H1 (cell line): ENCODE results near the gene ATF7. TPM values are rescaled to one million over a fixed set of nuclear protein-coding genes. Genes with fewer than 3 reads are reported as not detected.
"Not testable (repeated sequence)": the region's sequence is repeated elsewhere in the genome, so short reads cannot be mapped to it uniquely, and the experiment has no call there.

Source experiments
- CTCF ChIA-PET: fragments of 300-600 bp; sonication (Branson Sonifier 250); formaldehyde crosslinking; loops from one replicate; lab custom pipeline; 2021; ENCODE audit not compliant: partially characterized antibody; lab: Charles Lee
- POLR2A ChIA-PET: fragments of 300-600 bp; sonication (Branson Sonifier 250); formaldehyde crosslinking; loops from one replicate; lab custom pipeline; 2021; ENCODE audit warnings: inconsistent platforms; ENCODE audit not compliant: partially characterized antibody; lab: Charles Lee
- DNase-seq, 2 experiments: peaks; one replicate each; pipeline versions ENCODE4 v3.0.0 to v3.0.0-alpha.2; 2010 to 2022; ENCODE audit warnings: low spot score in 2 of 2, low read depth in 1 of 2, mixed read lengths in 1 of 2
- FAIRE-seq: peaks from 2 replicates; lab custom pipeline; 2011; peaks lifted over from hg19 to GRCh38; lab: Jason Lieb, UNC
- H2AFZ ChIP-seq: 2 replicates; pipeline ENCODE4 v1.8.1; 2012; ENCODE audit warnings: low read length, inconsistent platforms
- H2AK5ac ChIP-seq: 2 replicates; pipeline ENCODE4 v1.6.1; 2013; ENCODE audit warnings: low read depth, low read length
- H2BK120ac ChIP-seq: replicated peaks from 2 replicates; pipeline ENCODE3; 2013; ENCODE audit warnings: low read depth, low read length, inconsistent platforms
- H2BK12ac ChIP-seq: 2 replicates; pipeline ENCODE4 v1.6.1; 2013; ENCODE audit warnings: low read depth, low read length
- H2BK15ac ChIP-seq: 2 replicates; pipeline ENCODE4 v1.6.1; 2013; ENCODE audit warnings: low read length
- H2BK20ac ChIP-seq: 2 replicates; pipeline ENCODE4 v1.6.1; 2013; ENCODE audit warnings: low read length
- H2BK5ac ChIP-seq: 2 replicates; pipeline ENCODE4 v1.6.1; 2013; ENCODE audit warnings: low read depth, low read length
- H3K14ac ChIP-seq: 2 replicates; pipeline ENCODE4 v1.6.1; 2013; ENCODE audit warnings: inconsistent platforms; ENCODE audit not compliant: insufficient read length
- H3K18ac ChIP-seq: 2 replicates; pipeline ENCODE4 v1.6.1; 2013; ENCODE audit warnings: low read length; ENCODE audit errors: extremely low read depth
- H3K23ac ChIP-seq: 2 replicates; pipeline ENCODE4 v1.6.1; 2013; ENCODE audit warnings: inconsistent platforms; ENCODE audit not compliant: insufficient read length
- H3K23me2 ChIP-seq: 2 replicates; pipeline ENCODE4 v1.6.1; 2013; ENCODE audit warnings: low read depth, low read length
- H3K27ac ChIP-seq: 2 replicates; pipeline ENCODE4 v1.6.1; 2011; ENCODE audit warnings: low read depth, low read length, inconsistent platforms
- H3K27me3 ChIP-seq, 4 experiments: replicated peaks in 1 of 4; 1 replicate in 1 of 4; 2 replicates in 3 of 4; pipeline versions ENCODE4 v1.6.1 to v1.8.1; 2011 to 2013; ENCODE audit warnings: low read length in 3 of 4, mild to moderate bottlenecking in 3 of 4, inconsistent platforms in 2 of 4, mixed read lengths in 2 of 4, moderate library complexity in 1 of 4; ENCODE audit not compliant: control insufficient read depth in 3 of 4, insufficient read depth in 3 of 4; ENCODE audit errors: extremely low read depth in 1 of 4
- H3K36me3 ChIP-seq, 4 experiments: 2 replicates each; pipeline versions ENCODE4 v1.6.1 to v1.8.1; 2011 to 2013; ENCODE audit warnings: mild to moderate bottlenecking in 4 of 4, low read length in 3 of 4, moderate library complexity in 2 of 4, control low read depth in 1 of 4, inconsistent platforms in 1 of 4; ENCODE audit not compliant: insufficient read depth in 4 of 4, control insufficient read depth in 2 of 4
- H3K4ac ChIP-seq: replicated peaks from 2 replicates; pipeline ENCODE3; 2013; ENCODE audit warnings: low read length, low read depth, mixed read lengths, inconsistent platforms; ENCODE audit not compliant: insufficient read length
- H3K4me1 ChIP-seq, 4 experiments: replicated peaks in 1 of 4; 1 replicate in 1 of 4; 2 replicates in 3 of 4; pipeline versions ENCODE4 v1.6.1 to v1.8.1; 2011 to 2013; ENCODE audit warnings: low read length in 3 of 4, inconsistent platforms in 2 of 4, mixed read lengths in 1 of 4; ENCODE audit not compliant: insufficient read depth in 4 of 4, control insufficient read depth in 3 of 4
- H3K4me2 ChIP-seq, 2 experiments: 2 replicates each; pipeline versions ENCODE4 v1.6.1 to v1.8.1; 2011 to 2013; ENCODE audit warnings: low read depth in 2 of 2, low read length in 2 of 2, control low read depth in 1 of 2, inconsistent platforms in 1 of 2, mild to moderate bottlenecking in 1 of 2; ENCODE audit not compliant: insufficient read depth in 1 of 2
- H3K4me3 ChIP-seq, 4 experiments: fragments of 200-600, 300-600 bp in 1 of 4; sonication (generic), shearing (Covaris generic), sonication (Bioruptor Twin) in 1 of 4; 2 replicates each; pipeline versions ENCODE4 v1.5.1 to v1.8.1; 2011 to 2016; ENCODE audit warnings: low read length in 4 of 4, low read depth in 3 of 4, control low read depth in 2 of 4, inconsistent platforms in 2 of 4, mild to moderate bottlenecking in 2 of 4, mixed read lengths in 1 of 4, moderate library complexity in 1 of 4; ENCODE audit not compliant: insufficient read depth in 2 of 4; ENCODE audit errors: extremely low read depth in 1 of 4
- H3K56ac ChIP-seq: replicated peaks from 2 replicates; pipeline ENCODE3; 2013; ENCODE audit warnings: low read depth, mild to moderate bottlenecking, mixed read lengths, low read length, inconsistent platforms; ENCODE audit not compliant: insufficient read length
- H3K79me1 ChIP-seq: 2 replicates; pipeline ENCODE4 v1.6.1; 2013; ENCODE audit warnings: low read depth, low read length, control low read depth
- H3K79me2 ChIP-seq, 2 experiments: 2 replicates each; pipeline versions ENCODE4 v1.6.1 to v1.8.1; 2012 to 2013; ENCODE audit warnings: low read length in 2 of 2, mild to moderate bottlenecking in 2 of 2, inconsistent platforms in 1 of 2; ENCODE audit not compliant: insufficient read depth in 2 of 2, control insufficient read depth in 1 of 2
- H3K9ac ChIP-seq, 4 experiments: replicated peaks in 1 of 4; 1 replicate in 1 of 4; 2 replicates in 3 of 4; pipeline versions ENCODE4 v1.6.1 to v1.8.1; 2011 to 2013; ENCODE audit warnings: low read depth in 3 of 4, low read length in 3 of 4, control low read depth in 2 of 4, mild to moderate bottlenecking in 2 of 4, moderate library complexity in 2 of 4, inconsistent platforms in 1 of 4; ENCODE audit errors: extremely low read depth in 1 of 4
- H3K9me3 ChIP-seq, 2 experiments: 2 replicates each; pipeline versions ENCODE4 v1.6.1 to v1.8.1; 2012 to 2013; ENCODE audit warnings: mild to moderate bottlenecking in 2 of 2, moderate library complexity in 2 of 2, control low read depth in 1 of 2, inconsistent platforms in 1 of 2, low read depth in 1 of 2, low read length in 1 of 2, mixed read lengths in 1 of 2; ENCODE audit not compliant: insufficient read depth in 2 of 2
- H4K20me1 ChIP-seq, 2 experiments: replicated peaks in 1 of 2; 2 replicates each; pipeline versions ENCODE3 to v1.8.1; 2011 to 2013; ENCODE audit warnings: inconsistent platforms in 2 of 2, low read length in 2 of 2, mild to moderate bottlenecking in 1 of 2; ENCODE audit not compliant: insufficient read depth in 2 of 2, control insufficient read depth in 1 of 2
- H4K5ac ChIP-seq: 2 replicates; pipeline ENCODE4 v1.6.1; 2013; ENCODE audit warnings: low read length, low read depth, mixed read lengths, inconsistent platforms; ENCODE audit not compliant: insufficient read length
- H4K8ac ChIP-seq: 2 replicates; pipeline ENCODE4 v1.8.0; 2013; ENCODE audit warnings: mild to moderate bottlenecking, moderate library complexity, low read length, inconsistent platforms; ENCODE audit not compliant: insufficient read depth; ENCODE audit errors: extremely low read depth
- H4K91ac ChIP-seq: replicated peaks from 2 replicates; pipeline ENCODE3; 2013; ENCODE audit warnings: low read length, mixed read lengths, inconsistent platforms; ENCODE audit not compliant: insufficient read length
- POLR2A ChIP-seq, 2 experiments: IDR thresholded peaks; 1 replicate in 1 of 2; 2 replicates in 1 of 2; pipeline ENCODE4 v1.6.1; 2011; ENCODE audit warnings: low read depth in 2 of 2, low read length in 2 of 2, mild to moderate bottlenecking in 2 of 2; ENCODE audit errors: control extremely low read depth in 1 of 2
- POLR2AphosphoS5 ChIP-seq: IDR thresholded peaks from 2 replicates; pipeline ENCODE4 v1.6.1; 2011; ENCODE audit warnings: low read depth, low read length
- SP4 ChIP-seq: IDR thresholded peaks from 2 replicates; pipeline ENCODE4 v1.6.1; 2012; ENCODE audit warnings: low read length, inconsistent platforms
- WGBS, 2 experiments: shearing (Covaris generic) in 1 of 2; methylation state at CpG; one replicate each; pipeline versions ENCODE4 v1.1.6 to v1.1.7; 2013 to 2015; ENCODE audit warnings: low lambda C conversion rate in 2 of 2, mixed read lengths in 2 of 2, inconsistent platforms in 1 of 2, low coverage in 1 of 2, missing lambda C conversion rate in 1 of 2; ENCODE audit not compliant: insufficient replicate concordance in 2 of 2, insufficient coverage in 1 of 2, insufficient read length in 1 of 2; ENCODE audit errors: extremely low coverage in 1 of 2, missing lambda C conversion rate in 1 of 2; 5-methylcytosine and 5-hydroxymethylcytosine counted together
- polyA plus RNA-seq, 7 experiments: library from polyadenylated mRNA; depleted of rRNA in 3 of 7; stranded (reverse) in 5 of 7; unstranded in 2 of 7; fragments of >200 nt in 5 of 7; fragments of 200-250 nt in 2 of 7; gene quantifications; 1 replicate in 5 of 7; 2 replicates in 1 of 7; 4 replicates in 1 of 7; pipeline versions ENCODE4 v1.2.1 to v1.2.3, GENCODE V29; 2011 to 2013; ENCODE audit warnings: missing spikeins in 2 of 7, mixed read lengths in 2 of 7
- total RNA-seq: library from RNA; stranded (reverse); fragmentation: NEBNext Ultra II Directional; extraction: Animal tissue kit (Norgen Biotek cat#: 25700); gene quantifications from 2 replicates; pipeline ENCODE4 v1.2.1, GENCODE V29; 2021

Gene ATF7
- total and polyA plus RNA-seq, 2 of the 8 experiments (the other 6 are each of a cell fraction or from before 2014, with no cell fraction given): 10.1 to 16.6 TPM

- H3K9ac ChIP-seq: not testable (repeated sequence)
- WGBS, 2 experiments: 85% methylated on average over 6 of the region's 6 CpGs; no CpG with 5 or more reads in 1 of the 2 experiments
Observed at GRCh38 chr12:53481458-53481857, 144.7 kb downstream of the ATF7 start.

More at GRCh38 chr12:53481458-53481857, 144.7 kb downstream of the ATF7 start:
- H3K14ac ChIP-seq, H3K4me3 ChIP-seq, H4K91ac ChIP-seq, H3K56ac ChIP-seq, H3K18ac ChIP-seq, H2AFZ ChIP-seq, H3K79me2 ChIP-seq, H3K23me2 ChIP-seq, H3K4ac ChIP-seq, FAIRE-seq, H3K9me3 ChIP-seq, H3K4me1 ChIP-seq, H2BK12ac ChIP-seq, H3K23ac ChIP-seq, DNase-seq, H2BK120ac ChIP-seq, H3K4me2 ChIP-seq, H4K8ac ChIP-seq, H2BK15ac ChIP-seq, H3K79me1 ChIP-seq, H2BK20ac ChIP-seq, H3K27me3 ChIP-seq, H2BK5ac ChIP-seq, H4K5ac ChIP-seq, H2AK5ac ChIP-seq, H3K27ac ChIP-seq: not testable (repeated sequence)
- TF ChIP-seq POLR2A (IDR thresholded peaks at IDR 0.05; ENCODE audit: control extremely low read depth in 1 of 2, low read depth in 2 of 2, low read length in 2 of 2) (peak in 1 of 2 experiments; percentile 7; a peak in 2 of 3 replicates), SP4 (0 out of 2 replicates have a peak, but pooled peaks have one; percentile 16), POLR2AphosphoS5 (0 out of 2 replicates have a peak, but pooled peaks have one; percentile 20)
- peaks cover 23 to 24% of the 10 kb centered on the region in 2 experiments for H4K20me1 ChIP-seq
- CTCF ChIA-PET: interaction anchor here (0.6 to 9.0 kb wide), 26 partner anchors 8 to 718 kb away, joined by 3 to 105 read pairs (median 5); partner anchors contain the start of genes MAP3K12, NPFF and TARBP2
- POLR2A ChIA-PET: interaction anchor here (0.9 to 67.0 kb wide), 14 partner anchors 13 to 266 kb away, joined by 3 to 3397 read pairs (median 7); partner anchors contain the start of genes AAAS, MAP3K12, NPFF and PCBP2
- peaks cover 19 to 90% (median 52%) of the 10 kb centered on the region in 4 experiments for H3K36me3 ChIP-seq
